OCI-LY1 (cell line): ENCODE measurements around the gene RHBDF1.

Experiments used
- EZH2 ChIP-seq: fragments of 200-600 bp; sonication (generic), shearing (Covaris generic); IDR thresholded peaks from 2 replicates; pipeline ENCODE4 v1.8.0; 2017; ENCODE audit warnings: borderline replicate concordance, mixed run types, mild to moderate bottlenecking, antibody characterized with exemption, low read length, moderate library complexity, mixed read lengths
- TF ChIP-seq, protein P1 (sequence below): fragments of 200-600 bp; sonication (generic), shearing (Covaris generic); IDR thresholded peaks from 2 replicates; pipeline ENCODE4 v1.5.1; 2017; ENCODE audit warnings: mild to moderate bottlenecking, antibody characterized with exemption, low read length, moderate library complexity, mixed read lengths

DNA sequence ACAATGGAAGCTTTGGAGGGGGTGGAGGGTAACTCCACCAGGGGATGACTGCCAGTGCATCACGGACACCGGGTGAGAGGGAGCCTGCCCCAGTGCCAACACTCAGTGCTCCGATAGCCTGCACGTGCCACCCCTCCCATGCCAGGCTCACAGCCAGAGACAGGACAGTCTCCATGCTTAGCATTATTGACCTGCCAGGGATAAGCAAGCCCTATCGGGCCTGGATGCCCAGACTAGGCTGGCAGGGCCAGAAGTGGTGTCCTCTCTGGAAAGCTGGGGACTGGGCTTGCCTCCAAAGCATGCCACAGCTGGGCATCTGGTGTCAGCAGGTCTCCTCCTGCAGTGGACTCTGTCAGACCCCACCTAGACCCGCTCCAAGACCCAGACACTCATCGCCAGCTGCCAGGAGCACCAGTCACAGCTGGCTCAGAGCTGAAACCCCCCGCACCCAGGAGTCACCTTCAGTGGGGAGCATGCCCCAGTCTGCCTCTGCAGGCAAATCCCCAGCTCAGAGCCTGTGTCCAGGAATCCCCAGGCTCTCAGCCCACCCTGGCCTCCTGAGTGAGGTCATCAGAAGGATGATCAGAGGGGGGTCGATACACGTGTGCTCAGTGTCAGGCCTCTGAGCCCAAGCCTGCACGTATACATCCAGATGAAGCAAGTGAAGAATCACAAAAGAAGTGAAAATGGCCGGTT is 1.8 kb upstream of the RHBDF1 start:
- TF ChIP-seq EZH2: no peak
- TF ChIP-seq, protein P1, sequence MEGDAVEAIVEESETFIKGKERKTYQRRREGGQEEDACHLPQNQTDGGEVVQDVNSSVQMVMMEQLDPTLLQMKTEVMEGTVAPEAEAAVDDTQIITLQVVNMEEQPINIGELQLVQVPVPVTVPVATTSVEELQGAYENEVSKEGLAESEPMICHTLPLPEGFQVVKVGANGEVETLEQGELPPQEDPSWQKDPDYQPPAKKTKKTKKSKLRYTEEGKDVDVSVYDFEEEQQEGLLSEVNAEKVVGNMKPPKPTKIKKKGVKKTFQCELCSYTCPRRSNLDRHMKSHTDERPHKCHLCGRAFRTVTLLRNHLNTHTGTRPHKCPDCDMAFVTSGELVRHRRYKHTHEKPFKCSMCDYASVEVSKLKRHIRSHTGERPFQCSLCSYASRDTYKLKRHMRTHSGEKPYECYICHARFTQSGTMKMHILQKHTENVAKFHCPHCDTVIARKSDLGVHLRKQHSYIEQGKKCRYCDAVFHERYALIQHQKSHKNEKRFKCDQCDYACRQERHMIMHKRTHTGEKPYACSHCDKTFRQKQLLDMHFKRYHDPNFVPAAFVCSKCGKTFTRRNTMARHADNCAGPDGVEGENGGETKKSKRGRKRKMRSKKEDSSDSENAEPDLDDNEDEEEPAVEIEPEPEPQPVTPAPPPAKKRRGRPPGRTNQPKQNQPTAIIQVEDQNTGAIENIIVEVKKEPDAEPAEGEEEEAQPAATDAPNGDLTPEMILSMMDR: no peak
